AG10803 (cell line): ENCODE data around the gene TGFB3.
A peak's percentile ranks its signal among the peaks of the same experiment; 100 is the strongest.

Experiments used
- DNase-seq: peaks from one replicate; pipeline ENCODE4 v3.0.0; 2010; ENCODE audit warnings: low read depth
- H3K4me3 ChIP-seq: 2 replicates; pipeline ENCODE4 v1.5.1; 2011; ENCODE audit warnings: mild to moderate bottlenecking, low read length, control low read depth
- CTCF ChIP-seq: conservative IDR thresholded peaks from 2 replicates; pipeline ENCODE4 v1.5.1; 2011; ENCODE audit warnings: mild to moderate bottlenecking, low read length, control low read depth, inconsistent platforms

TGFB3 gene

GRCh38 chr14:75961662-75962061, 20.1 kb downstream of the TGFB3 start:
- TF ChIP-seq CTCF, result no peak
- no peak for DNase-seq
- no peak overlapping the region for H3K4me3 ChIP-seq

GRCh38 chr14:75960231-75960630, 21.6 kb downstream of the TGFB3 start:
- no peak overlapping the region for H3K4me3 ChIP-seq
- no peak for TF ChIP-seq CTCF
- no peak for DNase-seq

- DNase-seq, result no peak
- no peak for TF ChIP-seq CTCF
- no peak overlapping the region for H3K4me3 ChIP-seq
Measured at GRCh38 chr14:75959031-75959430, 22.8 kb downstream of the TGFB3 start.

DNA sequence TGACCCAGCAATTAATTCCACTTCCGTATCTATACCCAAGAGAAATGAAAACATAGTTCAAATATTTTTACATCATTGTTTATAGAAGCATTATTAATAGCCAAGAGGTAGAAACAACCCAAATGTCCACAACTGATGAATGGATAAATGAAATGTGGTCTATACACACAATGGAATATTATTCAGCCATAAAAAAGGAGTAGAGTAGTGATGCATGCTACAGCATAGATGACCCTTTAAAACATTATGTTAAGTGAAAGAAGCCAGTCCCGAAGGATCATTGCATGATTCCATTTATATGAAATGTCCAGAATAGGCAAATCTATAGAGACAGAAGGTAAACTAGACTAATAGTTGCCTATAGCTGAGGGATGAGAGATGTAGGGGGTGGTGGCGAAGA, 29.3 kb downstream of the TGFB3 start:
- TF ChIP-seq CTCF, result no peak
- DNase-seq, result no peak
- no peak overlapping the region for H3K4me3 ChIP-seq

- DNase-seq, result no peak
- TF ChIP-seq CTCF, result no peak
- no peak overlapping the region for H3K4me3 ChIP-seq
Measured at GRCh38 chr14:75946785-75947184, 35.0 kb downstream of the TGFB3 start.

GRCh38 chr14:75944607-75945241, 37.1 kb downstream of the TGFB3 start:
- H3K4me3 ChIP-seq, result no peak overlapping the region
- TF ChIP-seq CTCF, result no peak
- no peak for DNase-seq

GRCh38 chr14:75941030-75941429, 40.8 kb downstream of the TGFB3 start:
- TF ChIP-seq CTCF, result no peak
- peak; percentile 8 for DNase-seq
- no peak overlapping the region for H3K4me3 ChIP-seq
